ENCODE measurements around the gene MYO10.
"Not testable (repeated sequence)": the region's sequence is repeated elsewhere in the genome, so short reads cannot be mapped to it uniquely, and the experiment has no call there.

MYO10 gene

GRCh38 chr5:16781828-16782626 lies 154.1 kb downstream of the MYO10 start:
- no peak for DNase-seq (ENCODE audit: low spot score)

- no peak for DNase-seq (ENCODE audit: low spot score)
Measured at GRCh38 chr5:16780325-16780724, 155.8 kb downstream of the MYO10 start.

GRCh38 chr5:16777432-16777831 lies 158.7 kb downstream of the MYO10 start:
- DNase-seq (ENCODE audit: low spot score): no peak

- no peak for DNase-seq (ENCODE audit: low spot score)
Measured at GRCh38 chr5:16776611-16777251, 159.4 kb downstream of the MYO10 start.

- DNase-seq (ENCODE audit: low spot score): no peak
Measured at GRCh38 chr5:16774806-16775205, 161.3 kb downstream of the MYO10 start.

GRCh38 chr5:16773991-16774390 lies 162.1 kb downstream of the MYO10 start:
- no peak for DNase-seq (ENCODE audit: low spot score)

- no peak for DNase-seq (ENCODE audit: low spot score)
Measured at GRCh38 chr5:16772556-16772955, 163.5 kb downstream of the MYO10 start.

GRCh38 chr5:16768184-16768583 lies 167.9 kb downstream of the MYO10 start:
- DNase-seq (ENCODE audit: low spot score): no peak

GRCh38 chr5:16763211-16763610 lies 172.9 kb downstream of the MYO10 start:
- DNase-seq (ENCODE audit: low spot score): no peak

- no peak for DNase-seq (ENCODE audit: low spot score)
Measured at GRCh38 chr5:16759147-16759773, 176.8 kb downstream of the MYO10 start.

GRCh38 chr5:16757989-16758501 lies 178.0 kb downstream of the MYO10 start:
- DNase-seq (ENCODE audit: low spot score): no peak

GRCh38 chr5:16757577-16757976 lies 178.5 kb downstream of the MYO10 start:
- not testable (repeated sequence) for DNase-seq (ENCODE audit: low spot score)

GRCh38 chr5:16757146-16757545 lies 178.9 kb downstream of the MYO10 start:
- no peak for DNase-seq (ENCODE audit: low spot score)

- DNase-seq (ENCODE audit: low spot score): no peak
Measured at GRCh38 chr5:16756692-16757091, 179.4 kb downstream of the MYO10 start.

- no peak for DNase-seq (ENCODE audit: low spot score)
Measured at GRCh38 chr5:16755641-16756040, 180.4 kb downstream of the MYO10 start.

GRCh38 chr5:16754601-16755000 lies 181.5 kb downstream of the MYO10 start:
- DNase-seq (ENCODE audit: low spot score): no peak

GRCh38 chr5:16754086-16754485 lies 182.0 kb downstream of the MYO10 start:
- no peak for DNase-seq (ENCODE audit: low spot score)

GRCh38 chr5:16750445-16750844 lies 185.6 kb downstream of the MYO10 start:
- no peak for DNase-seq (ENCODE audit: low spot score)

GRCh38 chr5:16749626-16750025 lies 186.5 kb downstream of the MYO10 start:
- no peak for DNase-seq (ENCODE audit: low spot score)

- no peak for DNase-seq (ENCODE audit: low spot score)
Measured at GRCh38 chr5:16744164-16744880, 191.8 kb downstream of the MYO10 start.

GRCh38 chr5:16742938-16743337 lies 193.2 kb downstream of the MYO10 start:
- DNase-seq (ENCODE audit: low spot score): no peak

- DNase-seq (ENCODE audit: low spot score): no peak
Measured at GRCh38 chr5:16740811-16741392, 195.2 kb downstream of the MYO10 start.

Data from AG08396 (cell line).